Central memory CD8-positive, alpha-beta T cell (primary cell): ENCODE data around the gene PPDPF.

Experiments
- ATAC-seq: fragments of 150-1000 bp; cut with Tn5 transposase; replicated peaks from 2 replicates; pipeline ENCODE4 v1.10.0; 2022; ENCODE audit warnings: mild to moderate bottlenecking, moderate FRiP score, moderate number of reproducible peaks; ENCODE audit not compliant: poor library complexity, severe bottlenecking; ENCODE audit errors: extremely low read depth
- DNase-seq, 2 donors: peaks; one replicate each; pipeline ENCODE4 v3.0.0; 2021; ENCODE audit warnings: low spot score in 2 of 2
- H3K27ac Mint-ChIP-seq: one replicate; pipeline ENCODE4 v1.8.0; 2022; ENCODE audit warnings: low read depth, mild to moderate bottlenecking, moderate library complexity, mixed read lengths
- H3K27me3 Mint-ChIP-seq: one replicate; pipeline ENCODE4 v1.8.0; 2022; ENCODE audit warnings: mixed read lengths
- H3K36me3 Mint-ChIP-seq: one replicate; pipeline ENCODE4 v1.8.0; 2022; ENCODE audit warnings: mild to moderate bottlenecking, moderate library complexity, mixed read lengths; ENCODE audit not compliant: insufficient read depth
- H3K4me1 Mint-ChIP-seq: one replicate; pipeline ENCODE4 v1.8.0; 2022; ENCODE audit warnings: mixed read lengths
- H3K4me3 Mint-ChIP-seq: one replicate; pipeline ENCODE4 v1.8.0; 2022; ENCODE audit warnings: mild to moderate bottlenecking, moderate library complexity, mixed read lengths
- H3K9me3 Mint-ChIP-seq: one replicate; pipeline ENCODE4 v1.8.0; 2022; ENCODE audit warnings: mixed read lengths

PPDPF gene, protein sequence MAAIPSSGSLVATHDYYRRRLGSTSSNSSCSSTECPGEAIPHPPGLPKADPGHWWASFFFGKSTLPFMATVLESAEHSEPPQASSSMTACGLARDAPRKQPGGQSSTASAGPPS

DNA sequence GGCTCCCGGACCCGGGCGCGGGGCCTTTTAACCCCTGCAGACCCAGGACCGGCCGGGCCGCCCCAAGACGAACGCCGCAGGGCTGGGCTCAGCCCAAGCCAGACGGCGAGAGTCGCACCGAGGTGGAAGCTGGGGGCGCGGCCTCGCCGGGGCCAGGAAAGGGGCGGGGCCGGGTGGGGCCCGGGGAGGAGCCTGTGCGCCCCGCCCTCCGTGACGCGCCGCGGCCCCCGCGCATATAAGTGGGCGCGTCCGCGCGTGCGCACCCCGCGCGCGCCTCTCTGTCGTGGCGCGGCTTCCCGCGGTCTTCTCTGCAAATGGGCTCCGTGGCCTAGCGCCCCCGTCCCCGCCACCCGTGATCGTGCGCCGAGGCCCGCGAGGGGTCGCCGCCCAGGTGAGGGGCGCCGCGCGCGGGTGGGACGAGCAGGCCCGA is at the start of gene PPDPF:
TSS of gene PPDPF (plus strand) at position 262 of the 430 bp plus-strand sequence. CDS start 544 bp downstream, outside the sequence.
- Mint-ChIP-seq H3K4me3 (peak within 1 kb of the TSS; percentile 81), H3K4me1 (peaks cover 14% of the 10 kb centered on the region)
- peak; percentile 69 to 77 for DNase-seq

DNA sequence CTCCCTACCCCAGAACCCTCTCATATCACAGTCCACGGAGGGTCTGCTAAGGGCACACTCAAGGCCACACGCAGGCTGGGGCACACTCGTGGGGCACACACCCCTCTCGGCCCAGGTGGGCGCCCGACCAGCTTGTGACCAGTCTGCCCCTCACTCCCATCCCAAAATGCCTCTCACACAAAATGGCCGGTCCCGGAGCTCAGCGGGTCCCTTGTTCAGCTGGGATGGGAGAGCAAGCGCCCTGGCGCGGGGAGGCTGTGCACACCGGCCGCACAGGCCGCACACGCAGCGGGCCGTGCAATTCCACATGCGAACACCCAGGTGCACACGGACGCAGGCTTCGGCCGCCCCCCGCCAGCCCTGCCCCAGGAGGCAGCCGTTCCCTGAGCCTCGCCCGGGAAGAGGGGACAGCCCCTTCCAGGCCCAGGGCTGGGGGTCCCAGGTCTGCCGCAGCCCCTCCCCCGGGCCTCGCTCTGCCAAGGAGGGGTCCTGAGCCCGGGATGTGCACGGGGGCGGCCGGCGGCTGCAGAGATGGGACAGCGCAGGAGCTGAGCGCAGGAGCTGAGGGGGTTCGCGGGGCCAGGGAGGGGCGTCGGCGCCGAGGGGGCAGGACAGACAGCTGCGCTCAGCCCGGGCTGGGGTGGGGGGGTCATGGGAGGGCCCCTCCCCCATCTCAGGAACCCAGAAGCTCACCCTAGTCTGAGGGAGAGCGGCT is 49.4 kb upstream of the PPDPF start:
- no peaks in the 10 kb centered on the region for H3K36me3 Mint-ChIP-seq
- H3K4me3 Mint-ChIP-seq: no peak overlapping the region
- H3K27me3 Mint-ChIP-seq: peaks cover 53% of the 10 kb centered on the region
- no peak for ATAC-seq
- H3K4me1 Mint-ChIP-seq: peaks cover 7% of the 10 kb centered on the region
- no peak for DNase-seq
- no peak overlapping the region for H3K27ac Mint-ChIP-seq
- H3K9me3 Mint-ChIP-seq: no peaks in the 10 kb centered on the region

More for the DNA sequence above, at the start of gene PPDPF:
- Mint-ChIP-seq H3K9me3 (no peaks in the 10 kb centered on the region), H3K27me3 (no peaks in the 10 kb centered on the region), H3K36me3 (peaks cover 33% of the 10 kb centered on the region), H3K27ac (peak within 1 kb of the TSS; percentile 78)
- ATAC-seq: peak; percentile 83

DNA sequence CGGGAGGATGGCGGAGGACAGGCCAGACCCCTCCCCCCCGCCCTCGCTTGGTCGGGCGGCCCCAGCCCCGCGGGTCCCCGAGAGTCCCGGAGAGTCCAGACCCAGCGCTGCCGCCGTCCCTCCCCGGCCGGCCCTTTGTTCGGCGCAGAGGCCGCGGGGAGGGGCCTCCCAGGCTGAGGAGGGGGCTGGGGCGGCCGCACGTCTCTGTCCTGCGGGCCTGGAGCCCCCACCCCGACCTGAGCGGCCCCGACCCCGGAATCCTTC is 48.9 kb upstream of the PPDPF start:
- DNase-seq (no peak), ATAC-seq (no peak)
- no peak overlapping the region for H3K27ac Mint-ChIP-seq
- no peaks in the 10 kb centered on the region for H3K9me3 Mint-ChIP-seq
- H3K36me3 Mint-ChIP-seq: no peaks in the 10 kb centered on the region
- H3K4me3 Mint-ChIP-seq: no peak overlapping the region
- H3K27me3 Mint-ChIP-seq: peaks cover 58% of the 10 kb centered on the region
- peaks cover 7% of the 10 kb centered on the region for H3K4me1 Mint-ChIP-seq

DNA sequence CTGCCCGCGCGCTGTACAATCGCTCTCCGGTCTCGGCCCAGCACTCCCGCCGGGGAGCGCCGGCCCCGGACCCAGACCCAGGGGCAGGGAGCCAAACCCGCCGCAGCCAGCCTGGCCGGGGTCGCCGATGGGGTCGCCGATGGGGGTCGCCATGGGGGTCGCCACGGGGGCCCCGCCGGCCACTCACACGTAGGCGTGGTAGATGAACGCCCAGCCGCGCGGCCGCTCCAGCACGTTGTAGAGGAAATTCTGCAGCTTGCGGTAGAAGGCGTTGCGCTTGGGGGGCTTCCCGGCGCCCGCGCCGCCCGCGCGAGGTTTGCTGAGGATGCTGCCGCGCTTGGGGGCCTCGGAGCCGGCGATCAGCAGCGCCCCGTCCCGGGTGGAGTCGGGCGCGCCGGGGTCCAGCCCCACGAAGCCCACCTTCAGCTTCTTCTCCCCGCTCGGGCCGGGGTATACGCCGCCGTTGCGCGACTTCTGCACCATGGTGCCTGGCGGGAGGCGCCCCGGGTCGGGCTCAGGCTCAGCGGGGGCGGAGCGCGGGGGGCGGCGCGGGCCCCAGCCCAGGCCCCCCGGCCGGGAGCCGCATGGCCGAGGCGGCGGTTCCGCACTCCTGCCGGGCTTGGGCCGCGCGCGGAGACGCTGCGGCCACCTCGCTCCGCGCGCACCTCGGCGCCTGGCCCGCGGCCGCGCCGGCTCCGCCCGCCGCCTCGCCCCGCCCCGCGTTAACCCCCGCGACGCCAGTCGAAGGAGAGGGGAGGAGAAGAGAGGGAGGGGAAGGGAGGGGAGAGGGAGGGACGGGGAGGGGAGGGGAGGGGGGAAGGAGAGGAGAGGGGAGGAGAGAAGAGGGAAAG is 48.4 kb upstream of the PPDPF start, which contains the start of gene KCNQ2:
TSS of gene KCNQ2 (minus strand) at position 675 of the 851 bp plus-strand sequence. CDS start at position 483, 192 bp downstream.
- peak within 1 kb of the TSS; percentile 32 for H3K4me3 Mint-ChIP-seq
- H3K27ac Mint-ChIP-seq: no peak within 1 kb of the TSS
- ATAC-seq (no peak), DNase-seq (no peak)
- H3K9me3 Mint-ChIP-seq: no peaks in the 10 kb centered on the region
- peaks cover 58% of the 10 kb centered on the region for H3K27me3 Mint-ChIP-seq
- H3K36me3 Mint-ChIP-seq: no peaks in the 10 kb centered on the region
- H3K4me1 Mint-ChIP-seq: peaks cover 7% of the 10 kb centered on the region

DNA sequence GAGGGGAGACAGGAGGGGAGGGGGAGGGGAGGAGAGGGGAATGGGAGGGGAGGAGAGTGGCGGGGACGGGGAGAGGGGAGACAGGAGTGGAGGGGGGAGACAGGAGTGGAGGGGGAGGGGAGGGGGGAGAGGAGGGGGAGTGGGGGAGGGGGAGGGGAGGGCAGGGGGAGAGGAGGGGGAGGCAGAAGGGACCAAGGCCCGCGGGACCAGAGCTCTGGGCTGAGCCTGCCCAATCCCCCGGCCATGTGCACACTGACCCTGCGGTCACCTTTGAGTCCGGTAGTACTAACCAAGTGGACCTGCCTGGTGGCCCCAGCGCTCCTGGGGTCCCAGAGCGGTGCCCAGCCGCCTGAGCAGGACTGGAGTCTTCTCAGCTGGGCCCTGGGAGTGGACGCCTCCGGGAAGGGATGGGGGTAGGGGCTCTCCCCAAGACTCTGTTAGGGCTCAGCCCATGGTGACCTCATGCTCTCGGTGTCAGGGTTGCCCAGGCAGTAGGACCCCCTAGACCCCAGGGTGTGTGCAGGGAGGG is 47.6 kb upstream of the PPDPF start:
- ATAC-seq (no peak), DNase-seq (no peak)
- Mint-ChIP-seq H3K4me3 (no peak overlapping the region), H3K27ac (no peak overlapping the region), H3K36me3 (no peaks in the 10 kb centered on the region), H3K27me3 (peaks cover 61% of the 10 kb centered on the region), H3K4me1 (peaks cover 7% of the 10 kb centered on the region), H3K9me3 (no peaks in the 10 kb centered on the region)

DNA sequence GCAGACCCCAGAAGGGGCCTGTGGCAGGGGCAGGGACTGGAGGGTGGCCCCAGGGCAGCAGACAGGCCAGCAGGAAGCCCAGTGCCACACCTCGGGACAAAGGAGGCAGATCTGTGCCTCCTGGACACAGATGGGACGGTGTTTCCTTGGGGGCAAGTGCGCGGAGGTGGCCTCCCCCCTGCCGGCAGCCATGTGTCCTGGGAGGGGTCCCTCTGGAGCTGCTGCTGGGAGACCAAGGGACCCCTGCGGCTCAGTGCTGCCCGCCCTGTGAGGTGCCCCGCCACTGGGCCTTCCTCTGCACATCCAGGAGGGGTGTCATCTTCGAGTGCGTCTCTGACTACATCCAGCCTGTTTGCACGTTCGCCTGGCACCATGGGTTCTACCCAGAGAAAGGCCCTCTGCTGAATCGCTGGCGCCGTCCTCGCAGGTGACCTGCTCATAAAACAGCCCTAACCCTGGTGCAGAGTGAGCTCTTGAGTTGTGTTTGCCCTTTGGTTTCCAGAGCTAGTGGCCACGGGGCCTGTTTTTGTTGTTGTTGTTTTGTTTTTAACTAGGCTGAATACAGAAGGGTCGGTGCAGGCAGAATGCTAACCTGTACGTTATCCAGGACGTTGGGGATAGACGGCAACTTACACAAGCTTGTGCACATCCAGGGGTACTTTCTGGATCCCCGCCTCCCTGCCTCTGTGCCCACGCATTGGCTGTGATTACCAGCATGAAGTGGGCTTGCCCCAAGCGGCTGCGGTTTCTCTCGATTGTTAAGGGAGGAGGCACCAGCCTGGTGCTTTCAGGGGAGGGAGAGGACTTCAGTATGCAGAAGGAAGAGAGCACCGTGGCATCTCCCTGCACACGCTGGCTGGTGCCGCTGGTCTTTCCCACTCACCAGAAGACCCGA is 46.8 kb upstream of the PPDPF start:
- H3K9me3 Mint-ChIP-seq: no peaks in the 10 kb centered on the region
- peaks cover 7% of the 10 kb centered on the region for H3K4me1 Mint-ChIP-seq
- H3K27me3 Mint-ChIP-seq: peaks cover 70% of the 10 kb centered on the region
- no peak for DNase-seq
- H3K27ac Mint-ChIP-seq: no peak overlapping the region
- no peaks in the 10 kb centered on the region for H3K36me3 Mint-ChIP-seq
- no peak for ATAC-seq
- no peak overlapping the region for H3K4me3 Mint-ChIP-seq

DNA sequence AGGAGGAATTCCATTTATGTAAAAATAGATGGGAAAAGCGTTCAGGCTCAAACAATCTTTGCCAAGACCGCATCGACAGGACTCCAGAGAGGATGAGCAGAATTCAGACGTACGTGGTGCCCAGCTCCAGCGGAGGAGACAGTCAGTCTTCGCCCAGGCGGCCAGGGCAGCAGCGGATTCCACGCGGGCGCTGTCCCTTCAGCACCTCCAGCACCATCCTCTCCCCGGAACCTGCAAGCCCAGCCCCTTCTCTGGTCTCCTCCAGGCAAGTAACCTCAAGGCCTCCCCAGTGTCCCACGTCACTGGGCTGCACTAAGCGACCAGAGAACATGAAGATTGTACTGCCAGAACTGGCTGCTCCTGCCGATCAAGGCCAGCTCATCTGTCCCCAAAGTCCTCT is 45.4 kb upstream of the PPDPF start:
- DNase-seq: no peak
- Mint-ChIP-seq H3K27me3 (peaks cover 71% of the 10 kb centered on the region), H3K36me3 (no peaks in the 10 kb centered on the region), H3K4me1 (peaks cover 7% of the 10 kb centered on the region), H3K27ac (no peak overlapping the region), H3K4me3 (no peak overlapping the region), H3K9me3 (no peaks in the 10 kb centered on the region)
- ATAC-seq: no peak

DNA sequence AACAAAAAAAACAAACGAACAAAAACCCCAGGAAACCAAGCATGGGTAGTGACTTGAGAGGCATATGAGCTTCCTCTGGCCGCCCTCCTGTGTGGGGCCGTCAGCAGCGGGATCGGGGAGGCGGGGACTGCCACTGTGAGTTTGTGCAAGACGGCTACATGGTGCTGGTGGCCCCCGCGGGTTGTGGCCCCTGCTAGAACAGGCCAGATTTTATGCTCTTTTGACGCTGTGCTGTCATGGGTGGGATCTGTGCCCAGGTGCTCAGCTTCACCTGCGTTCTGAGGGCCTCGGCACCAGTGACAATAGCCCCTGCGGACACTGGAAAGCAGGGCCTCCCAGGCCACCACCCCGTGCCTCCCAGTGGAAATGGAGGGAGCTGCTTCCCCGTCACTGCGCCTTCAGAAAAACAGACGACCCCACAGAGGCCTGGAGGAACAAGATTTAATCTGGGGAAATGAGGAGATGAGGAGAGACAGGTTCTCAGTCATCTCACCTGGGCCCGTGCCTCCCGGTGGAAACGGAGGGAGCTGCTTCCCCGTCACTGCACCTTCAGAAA is 43.4 kb upstream of the PPDPF start:
- Mint-ChIP-seq H3K36me3 (no peaks in the 10 kb centered on the region), H3K27me3 (peaks cover 82% of the 10 kb centered on the region), H3K27ac (no peak overlapping the region), H3K9me3 (no peaks in the 10 kb centered on the region), H3K4me1 (peaks cover 7% of the 10 kb centered on the region), H3K4me3 (no peak overlapping the region)
- DNase-seq (no peak), ATAC-seq (no peak)

DNA sequence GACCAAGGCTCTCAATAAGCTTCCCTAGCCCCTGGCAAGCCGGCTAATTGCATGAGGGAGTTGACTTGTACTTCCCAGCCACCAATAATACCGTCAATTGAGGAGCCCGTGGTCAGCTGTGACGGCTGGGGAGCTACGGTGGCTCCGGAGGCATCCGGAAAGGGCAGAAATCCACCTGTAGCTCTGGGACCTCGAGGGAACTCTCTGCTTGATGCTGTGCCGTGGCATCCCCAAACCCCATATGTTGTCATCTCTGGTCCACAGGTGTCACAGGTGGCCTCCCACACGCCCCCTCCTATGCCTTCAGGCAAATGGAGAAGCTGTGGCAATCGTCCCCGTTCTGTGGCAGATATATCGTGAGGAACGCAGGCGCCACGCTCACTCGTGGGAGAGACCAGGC is 42.6 kb upstream of the PPDPF start:
- Mint-ChIP-seq H3K27ac (no peak overlapping the region), H3K4me3 (no peak overlapping the region), H3K36me3 (no peaks in the 10 kb centered on the region), H3K27me3 (peaks cover 89% of the 10 kb centered on the region), H3K9me3 (no peaks in the 10 kb centered on the region), H3K4me1 (peaks cover 10% of the 10 kb centered on the region)
- ATAC-seq: no peak
- DNase-seq: no peak

DNA sequence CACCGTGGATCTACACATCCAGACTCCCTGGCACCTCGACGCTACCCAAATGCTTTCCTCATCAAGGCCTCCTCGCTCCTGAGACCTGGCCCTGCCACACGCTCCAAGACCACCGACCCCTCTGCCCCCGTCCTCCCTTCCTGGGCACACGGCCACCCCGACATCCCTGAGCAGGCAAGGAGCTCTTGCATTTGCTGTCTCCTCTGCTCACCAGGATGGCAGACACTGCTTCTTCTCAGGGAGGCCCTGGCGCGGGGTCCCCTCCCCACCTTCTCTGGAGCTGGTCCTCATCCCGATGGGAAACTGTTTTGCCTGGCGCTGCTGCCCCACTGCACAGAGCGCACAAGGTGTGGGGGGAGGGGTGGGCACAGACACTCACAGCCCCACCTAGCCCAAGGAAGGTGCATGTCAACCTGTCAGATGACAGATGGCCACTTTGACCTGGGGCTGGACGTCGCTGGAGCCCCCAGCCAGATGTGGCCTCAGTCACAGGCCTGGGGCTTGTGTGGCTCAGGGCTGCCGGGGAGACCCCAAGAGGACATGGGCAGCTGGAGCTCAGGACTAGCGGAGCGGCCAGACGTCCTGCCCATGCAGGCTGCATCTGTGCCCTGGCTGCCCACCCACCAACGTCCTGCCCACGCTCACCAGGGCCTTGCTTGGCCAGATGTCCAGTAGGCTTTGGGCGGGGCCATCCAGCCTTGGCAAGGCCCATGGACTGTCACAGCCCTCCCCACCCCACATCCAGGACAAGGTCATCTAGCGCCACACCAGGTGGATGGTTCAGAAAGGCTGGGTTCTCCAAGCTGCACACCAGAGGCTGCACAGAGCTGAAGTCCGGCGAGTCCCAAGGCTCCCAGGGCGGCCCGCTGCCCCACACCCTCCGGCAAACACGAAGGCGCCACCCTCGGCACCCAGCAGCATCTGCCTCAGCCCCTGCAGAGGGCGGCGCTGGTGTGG is 41.9 kb upstream of the PPDPF start:
- no peaks in the 10 kb centered on the region for H3K36me3 Mint-ChIP-seq
- H3K4me3 Mint-ChIP-seq: no peak overlapping the region
- peaks cover 12% of the 10 kb centered on the region for H3K4me1 Mint-ChIP-seq
- H3K9me3 Mint-ChIP-seq: no peaks in the 10 kb centered on the region
- H3K27me3 Mint-ChIP-seq: peaks cover 87% of the 10 kb centered on the region
- H3K27ac Mint-ChIP-seq: no peak overlapping the region
- ATAC-seq (no peak), DNase-seq (no peak)
